Subcutaneous adipose tissue (tissue), 4 donors: ENCODE results near the gene SART1. TPM values are rescaled to one million over a fixed set of nuclear protein-coding genes. Genes with fewer than 3 reads are reported as not detected.

Experiments used
- total RNA-seq, 4 donors: library from RNA; depleted of rRNA; stranded (reverse); fragments of >200 nt; gene quantifications; one replicate each; pipeline ENCODE4 v1.1.0, GENCODE V29; 2016
- TF ChIP-seq, protein P1 (sequence below): fragments of 450-650 bp; IDR thresholded peaks from one replicate; pipeline ENCODE4 v1.5.1; 2016; ENCODE audit warnings: low read depth, mild to moderate bottlenecking, control low read depth, antibody characterized with exemption, moderate library complexity

SART1 gene
- total RNA-seq, 4 donors from 2014 or later: 33.7 to 69.9 (median 41.8) TPM

DNA sequence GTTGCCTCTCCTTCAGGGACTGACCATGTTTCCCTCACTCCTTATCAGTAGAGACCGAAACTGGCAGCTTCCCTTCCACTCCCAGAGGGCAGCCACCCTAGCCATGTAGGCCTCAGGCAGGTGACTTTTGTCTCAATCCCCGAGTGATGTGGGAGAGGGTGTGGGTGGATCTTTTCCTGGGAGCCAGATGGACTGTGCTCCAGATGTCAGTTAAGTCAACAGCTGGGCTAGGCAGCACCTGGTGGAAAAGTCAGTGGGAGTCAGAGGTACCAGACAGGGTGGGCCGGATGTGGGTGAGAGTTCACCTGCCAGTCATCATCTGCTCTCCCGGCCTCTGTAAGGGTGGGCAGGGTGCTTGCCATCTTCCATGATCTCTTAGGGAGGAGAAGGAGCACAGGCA, 42.7 kb downstream of the SART1 start:
- TF ChIP-seq, protein P1, sequence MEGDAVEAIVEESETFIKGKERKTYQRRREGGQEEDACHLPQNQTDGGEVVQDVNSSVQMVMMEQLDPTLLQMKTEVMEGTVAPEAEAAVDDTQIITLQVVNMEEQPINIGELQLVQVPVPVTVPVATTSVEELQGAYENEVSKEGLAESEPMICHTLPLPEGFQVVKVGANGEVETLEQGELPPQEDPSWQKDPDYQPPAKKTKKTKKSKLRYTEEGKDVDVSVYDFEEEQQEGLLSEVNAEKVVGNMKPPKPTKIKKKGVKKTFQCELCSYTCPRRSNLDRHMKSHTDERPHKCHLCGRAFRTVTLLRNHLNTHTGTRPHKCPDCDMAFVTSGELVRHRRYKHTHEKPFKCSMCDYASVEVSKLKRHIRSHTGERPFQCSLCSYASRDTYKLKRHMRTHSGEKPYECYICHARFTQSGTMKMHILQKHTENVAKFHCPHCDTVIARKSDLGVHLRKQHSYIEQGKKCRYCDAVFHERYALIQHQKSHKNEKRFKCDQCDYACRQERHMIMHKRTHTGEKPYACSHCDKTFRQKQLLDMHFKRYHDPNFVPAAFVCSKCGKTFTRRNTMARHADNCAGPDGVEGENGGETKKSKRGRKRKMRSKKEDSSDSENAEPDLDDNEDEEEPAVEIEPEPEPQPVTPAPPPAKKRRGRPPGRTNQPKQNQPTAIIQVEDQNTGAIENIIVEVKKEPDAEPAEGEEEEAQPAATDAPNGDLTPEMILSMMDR: no peak

DNA sequence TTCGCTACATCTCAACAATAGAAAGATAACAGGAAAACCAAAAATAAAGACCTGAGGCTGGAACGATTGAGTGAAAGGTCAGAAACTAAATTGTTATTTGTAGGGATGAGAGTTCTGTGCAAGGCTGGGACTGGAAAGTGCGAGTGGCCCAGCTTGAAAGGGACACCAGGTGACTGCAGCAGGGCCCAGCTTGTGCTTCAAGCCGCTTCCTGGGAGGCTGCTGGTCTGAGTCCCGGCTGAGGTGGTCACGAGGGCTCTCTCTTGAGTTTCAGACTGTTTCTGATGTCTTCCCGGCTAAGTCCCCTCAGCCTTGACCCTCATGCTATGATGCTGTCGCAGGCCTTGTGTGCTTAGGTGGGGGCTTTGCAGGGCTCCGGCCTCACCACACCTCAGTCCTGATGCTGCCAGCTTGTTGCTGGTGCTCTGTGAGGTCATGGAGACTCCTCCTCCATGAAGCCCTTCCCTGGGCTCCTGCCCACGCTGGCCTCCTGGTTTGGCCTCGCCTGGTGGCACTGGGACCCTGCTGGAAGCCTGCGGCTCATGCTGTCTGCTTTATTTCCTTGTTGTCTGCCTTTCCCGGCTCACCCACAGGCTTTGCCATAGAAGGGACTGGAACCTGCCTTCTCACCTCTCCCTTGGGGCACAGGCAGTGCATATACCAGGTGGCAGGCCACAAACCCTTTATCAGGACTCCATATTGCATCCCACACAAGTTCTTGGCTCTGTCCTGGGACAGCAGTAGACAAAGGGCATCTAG, 44.8 kb downstream of the SART1 start:
- TF ChIP-seq, protein P1: no peak

DNA sequence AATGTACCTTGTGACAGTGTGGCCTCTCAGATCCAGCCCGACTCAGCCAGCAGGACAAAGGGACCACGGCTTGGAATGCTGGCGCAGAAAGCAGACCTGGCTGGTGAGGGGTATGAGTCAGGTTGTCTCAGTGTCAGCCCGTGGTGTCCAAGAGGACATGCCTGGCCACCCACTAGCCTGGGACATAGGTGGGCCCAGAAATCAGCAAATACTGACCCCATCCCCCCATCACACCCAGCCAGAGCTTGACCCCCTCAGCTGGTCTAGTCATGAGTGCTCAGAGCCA, 45.3 kb downstream of the SART1 start:
- TF ChIP-seq, protein P1: no peak

DNA sequence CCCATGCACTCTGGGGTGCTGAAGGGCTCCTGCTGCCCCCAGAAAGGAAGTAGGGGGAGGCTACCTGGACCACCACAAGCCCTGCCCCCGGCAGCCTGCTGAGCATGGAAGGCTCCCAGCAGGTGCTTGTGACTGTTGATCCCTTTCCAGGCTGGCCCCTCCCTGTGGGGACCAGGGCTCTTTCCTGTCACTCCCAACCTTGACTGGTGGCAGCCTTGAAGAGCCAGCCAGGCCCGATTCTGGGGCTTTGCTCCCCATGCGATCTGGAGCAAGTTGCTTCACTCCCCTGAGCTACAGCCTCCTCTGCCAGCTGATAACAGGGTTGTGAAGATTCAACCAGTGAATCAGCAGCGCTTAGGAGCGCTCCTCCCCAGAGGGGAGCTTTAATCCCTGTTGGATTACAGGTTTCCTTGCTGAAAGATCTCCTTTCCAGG, 45.7 kb downstream of the SART1 start:
- TF ChIP-seq, protein P1: no peak

DNA sequence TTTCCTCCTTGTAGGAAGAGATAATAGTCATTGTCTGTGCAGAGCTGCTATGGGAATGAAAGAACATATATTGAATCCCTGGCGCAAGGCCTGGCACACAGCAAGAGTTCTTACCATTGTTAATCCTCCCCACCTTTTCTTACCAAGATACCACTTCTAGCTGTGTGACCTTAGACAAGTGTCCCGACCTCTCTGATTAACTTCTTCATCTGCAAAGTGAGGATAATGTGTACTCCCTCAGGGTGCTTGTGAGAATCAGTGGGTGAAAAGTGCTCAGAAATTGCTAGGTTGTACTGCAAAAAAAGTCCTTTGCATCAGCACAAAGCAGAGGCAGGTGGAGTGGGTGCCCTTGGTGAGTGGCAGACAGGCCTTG, 46.5 kb downstream of the SART1 start:
- TF ChIP-seq, protein P1: no peak

DNA sequence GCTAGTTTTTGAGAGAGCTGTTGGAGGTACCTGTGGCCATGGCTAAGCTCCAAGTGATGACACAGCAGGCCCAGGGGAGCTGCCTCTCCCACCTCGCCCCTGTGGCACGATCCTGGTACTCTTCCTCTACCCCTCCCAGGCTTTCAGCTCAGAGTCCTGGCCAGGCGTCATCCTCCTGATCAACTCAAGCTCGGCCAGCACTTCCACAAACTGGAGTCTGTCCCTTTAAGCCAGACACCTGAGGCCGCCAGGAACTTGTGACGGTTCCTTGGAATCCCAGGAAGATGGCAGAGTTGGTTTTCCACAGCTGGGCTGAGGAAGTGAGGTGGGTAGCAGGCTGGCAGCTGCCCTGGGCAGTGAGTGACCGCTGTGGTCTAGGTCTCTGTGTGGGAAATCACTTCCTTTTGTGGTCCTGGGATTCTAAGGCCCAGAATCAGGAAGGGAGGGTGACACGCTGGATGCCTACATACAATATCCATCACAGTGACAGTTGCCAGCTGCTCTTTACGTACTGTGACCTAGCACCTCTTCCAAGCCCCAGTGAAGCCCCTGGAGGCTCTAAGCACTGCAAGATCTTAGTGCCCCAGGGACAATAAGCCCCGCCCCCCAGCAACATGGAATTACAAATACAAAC, 47.1 kb downstream of the SART1 start:
- TF ChIP-seq, protein P1: no peak

DNA sequence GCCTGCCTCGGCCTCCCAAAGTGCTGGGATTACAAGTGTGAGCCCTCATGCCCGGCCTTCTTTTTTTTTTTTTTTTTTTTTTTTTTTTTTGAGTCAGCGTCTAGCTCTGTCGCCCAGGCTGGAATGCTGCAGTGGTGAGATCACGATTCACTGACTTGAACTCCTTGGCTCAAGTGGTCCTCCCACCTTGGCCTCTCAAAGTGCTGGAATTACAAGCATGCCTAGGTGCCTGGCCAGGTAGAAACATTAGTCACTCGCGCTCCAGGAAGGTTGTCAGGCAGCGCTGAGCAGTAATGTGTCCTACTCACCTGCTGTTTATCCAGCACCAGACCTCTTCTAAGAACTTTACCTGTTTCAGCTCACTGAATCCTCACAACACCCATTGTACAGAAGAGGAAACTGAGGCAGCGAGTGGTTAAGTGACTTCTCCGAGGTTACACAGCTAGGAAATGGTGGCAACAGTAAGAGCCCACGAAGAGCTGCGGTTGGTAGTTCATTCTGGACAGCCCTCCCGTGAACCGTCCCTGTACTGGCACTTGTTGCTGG, 49.8 kb downstream of the SART1 start:
- TF ChIP-seq, protein P1: no peak
